ENCODE data around the gene MUC15. TPM values are rescaled to one million over a fixed set of nuclear protein-coding genes. Genes with fewer than 3 reads are reported as not detected.

MUC15 gene
- total RNA-seq, 1 donor from 2014 or later = not detected

DNA sequence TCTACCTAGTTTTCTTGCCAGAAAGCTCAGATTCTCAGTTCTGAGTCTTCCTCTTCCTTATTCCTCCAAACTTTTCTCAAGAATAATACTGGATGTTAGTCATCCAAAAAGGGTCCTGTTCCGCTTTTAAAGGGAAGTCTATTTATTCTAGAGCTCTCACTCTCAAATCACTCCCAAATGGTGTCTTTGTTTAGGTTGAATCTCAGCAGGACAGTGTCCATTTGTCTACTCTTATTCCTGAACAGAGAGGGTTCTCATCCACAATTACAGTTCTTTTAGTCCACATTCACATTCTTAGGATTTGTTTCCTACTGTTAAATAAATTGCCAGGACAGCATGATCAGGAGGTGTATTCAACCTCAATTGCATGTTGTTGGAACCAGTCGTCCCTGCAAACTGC is 61.3 kb downstream of the MUC15 start:
- H3K9me3 Mint-ChIP-seq = peaks cover 5% of the 10 kb centered on the region
- H3K27ac Mint-ChIP-seq (ENCODE audit: unreplicated experiment) = no peak overlapping the region
- H3K27me3 Mint-ChIP-seq (ENCODE audit: low read depth) = no peaks in the 10 kb centered on the region
- TF ChIP-seq CTCF (conservative IDR thresholded peaks at IDR 0.05) = no peak
- H3K36me3 Mint-ChIP-seq (ENCODE audit: low read depth) = no peaks in the 10 kb centered on the region
- H3K4me1 Mint-ChIP-seq = peaks cover 9% of the 10 kb centered on the region
- DNase-seq (ENCODE audit: low read depth, low spot score) = no peak
- no peak overlapping the region for H3K4me3 Mint-ChIP-seq

GRCh38 chr11:26510164-26510563 is 61.9 kb downstream of the MUC15 start:
- peaks cover 9% of the 10 kb centered on the region for H3K4me1 Mint-ChIP-seq
- no peaks in the 10 kb centered on the region for H3K36me3 Mint-ChIP-seq (ENCODE audit: low read depth)
- H3K27me3 Mint-ChIP-seq (ENCODE audit: low read depth) = no peaks in the 10 kb centered on the region
- no peak for DNase-seq (ENCODE audit: low read depth, low spot score)
- TF ChIP-seq CTCF (conservative IDR thresholded peaks at IDR 0.05) = no peak
- H3K4me3 Mint-ChIP-seq = no peak overlapping the region
- peaks cover 8% of the 10 kb centered on the region for H3K9me3 Mint-ChIP-seq
- no peak overlapping the region for H3K27ac Mint-ChIP-seq (ENCODE audit: unreplicated experiment)

Other genes with a start within 250 kb of the MUC15 start
- gene ANO3, start 240.1 kb downstream of the MUC15 start, total RNA-seq = 0.33 and 0.39 TPM in 2 replicates
- gene SLC5A12, start 149.8 kb upstream of the MUC15 start, total RNA-seq = 3.4 and 4.1 TPM in 2 replicates